A549 (cell line): Measurements from ENCODE around the gene MAPK11. TPM values are rescaled to one million over a fixed set of nuclear protein-coding genes. Genes with fewer than 3 reads are reported as not detected.

ENCODE experiments used
- ATAC-seq, 2 experiments: fragments of 200-7000 bp in 1 of 2; fragments of >200 bp in 1 of 2; cut with Nextera tagmentation in 1 of 2; cut with Tn5 transposase in 1 of 2; 3 replicates each; pipeline versions ENCODE4 v1.8.0 to v1.9.1; 2018 to 2020; ENCODE audit warnings: mild to moderate bottlenecking in 1 of 2, moderate library complexity in 1 of 2
- CTCF ChIA-PET: fragments of 300-600 bp; sonication (Branson Sonifier 250); formaldehyde crosslinking; extraction: SDS; loops from one replicate; lab custom pipeline; 2021; ENCODE audit warnings: antibody characterized with exemption, inconsistent platforms; lab: Yijun Ruan, JAX
- POLR2A ChIA-PET: fragments of 350-600 bp; formaldehyde crosslinking; extraction: SDS; loops from one replicate; lab custom pipeline; 2021; ENCODE audit warnings: antibody characterized with exemption, inconsistent platforms; lab: Yijun Ruan, JAX
- DNase-seq, 2 experiments: peaks; one replicate each; pipeline versions ENCODE4 v3.0.0 to v3.0.0-alpha.2; 2011 to 2016; ENCODE audit warnings: low read depth in 1 of 2, low spot score in 1 of 2
- FAIRE-seq: peaks from 2 replicates; lab custom pipeline; 2011; peaks lifted over from hg19 to GRCh38; lab: Jason Lieb, UNC
- H3K27ac ChIP-seq, 2 experiments: fragments of >200 bp; sonication (Bioruptor Twin); formaldehyde crosslinking; 3 replicates each; pipeline ENCODE4 v1.5.1; 2016 to 2017
- H3K4me1 ChIP-seq: fragments of >200 bp; sonication (Bioruptor Twin); formaldehyde crosslinking; 3 replicates; pipeline ENCODE4 v1.6.1; 2016
- H3K4me2 ChIP-seq: fragments of >200 bp; sonication (Bioruptor Twin); formaldehyde crosslinking; 3 replicates; pipeline ENCODE4 v1.6.1; 2016
- H3K4me3 ChIP-seq: fragments of >200 bp; sonication (Bioruptor Twin); formaldehyde crosslinking; 3 replicates; pipeline ENCODE4 v1.5.1; 2016
- H3K9me3 ChIP-seq: fragments of >200 bp; sonication (Bioruptor Twin); formaldehyde crosslinking; 3 replicates; pipeline ENCODE4 v1.6.1; 2016
- BHLHE40 ChIP-seq: IDR thresholded peaks from 2 replicates; pipeline ENCODE4 v1.6.1; 2012; ENCODE audit warnings: low read depth, low read length, inconsistent platforms
- CBX8 ChIP-seq: fragments of 200-600 bp; sonication (generic); IDR thresholded peaks from 2 replicates; pipeline ENCODE4 v1.6.1; 2016
- CEBPB ChIP-seq, 2 experiments: fragments of >200 bp in 1 of 2; sonication (Bioruptor Twin) in 1 of 2; formaldehyde crosslinking in 1 of 2; IDR thresholded peaks; 2 replicates each; pipeline ENCODE4 v1.6.1; 2012 to 2016
- CHD4 ChIP-seq: fragments of 200-600 bp; sonication (generic); IDR thresholded peaks from 2 replicates; pipeline ENCODE4 v1.6.1; 2016; ENCODE audit warnings: antibody characterized with exemption, mild to moderate bottlenecking, borderline replicate concordance
- EHMT2 ChIP-seq: fragments of 200-600 bp; sonication (generic); IDR thresholded peaks from 2 replicates; pipeline ENCODE4 v1.6.1; 2016; ENCODE audit warnings: antibody characterized with exemption, low read depth, mild to moderate bottlenecking, moderate library complexity
- EP300 ChIP-seq, 2 experiments: fragments of >200 bp; sonication (Bioruptor Twin); formaldehyde crosslinking; IDR thresholded peaks; 2 replicates in 1 of 2; 3 replicates in 1 of 2; pipeline ENCODE4 v1.6.1; 2016 to 2017
- FOSB ChIP-seq: fragments of 250-450 bp; sonication (Bioruptor Pico); IDR thresholded peaks from 2 replicates; pipeline ENCODE4 v1.5.0; 2020; ENCODE audit warnings: mild to moderate bottlenecking, moderate library complexity
- FOSL2 ChIP-seq, 2 experiments: fragments of 450-650 bp in 1 of 2; fragments of >200 bp in 1 of 2; sonication (Bioruptor Twin) in 1 of 2; formaldehyde crosslinking; IDR thresholded peaks; 2 replicates each; pipeline versions ENCODE4 v1.5.0 to v1.6.1; 2016 to 2020; ENCODE audit warnings: mild to moderate bottlenecking in 1 of 2, moderate library complexity in 1 of 2
- FOXS1 ChIP-seq: fragments of 250-450 bp; sonication (Bioruptor Pico); IDR thresholded peaks from 2 replicates; pipeline ENCODE4 v1.5.0; 2020; ENCODE audit warnings: mild to moderate bottlenecking, moderate library complexity
- GATA3 ChIP-seq: IDR thresholded peaks from 2 replicates; pipeline ENCODE4 v1.6.1; 2012; ENCODE audit warnings: borderline replicate concordance
- HOXB5 ChIP-seq: fragments of 250-450 bp; sonication (Bioruptor Pico); IDR thresholded peaks from 2 replicates; pipeline ENCODE4 v1.5.0; 2020; ENCODE audit warnings: mild to moderate bottlenecking, moderate library complexity
- JUN ChIP-seq, 2 experiments: fragments of >200 bp; sonication (Bioruptor Twin); formaldehyde crosslinking; IDR thresholded peaks; 2 replicates in 1 of 2; 3 replicates in 1 of 2; pipeline ENCODE4 v1.6.1; 2016 to 2017
- KDM5A ChIP-seq: fragments of 200-600 bp; sonication (generic); IDR thresholded peaks from 2 replicates; pipeline ENCODE4 v1.6.1; 2016; ENCODE audit warnings: antibody characterized with exemption, mild to moderate bottlenecking
- MAFK ChIP-seq: fragments of 450-650 bp; IDR thresholded peaks from 2 replicates; pipeline ENCODE4 v1.6.1; 2014; ENCODE audit not compliant: partially characterized antibody
- MYC ChIP-seq: IDR thresholded peaks from 2 replicates; pipeline ENCODE4 v1.6.1; 2012; ENCODE audit warnings: mild to moderate bottlenecking, inconsistent platforms, low read length, improper control_type of control experiment, borderline replicate concordance
- NFE2L2 ChIP-seq: fragments of 150-350 bp; conservative IDR thresholded peaks from 2 replicates; pipeline ENCODE4 v1.6.1; 2014; ENCODE audit warnings: low read length
- NPAS2 ChIP-seq: fragments of 250-450 bp; sonication (Bioruptor Pico); IDR thresholded peaks from 2 replicates; pipeline ENCODE4 v1.8.0; 2022; ENCODE audit warnings: mild to moderate bottlenecking, moderate library complexity, borderline replicate concordance
- NR3C1 ChIP-seq: fragments of >200 bp; sonication (Bioruptor Twin); formaldehyde crosslinking; IDR thresholded peaks from 3 replicates; pipeline ENCODE4 v1.6.1; 2017
- PHF8 ChIP-seq: fragments of 200-600 bp; sonication (generic); IDR thresholded peaks from 2 replicates; pipeline ENCODE4 v1.6.1; 2016; ENCODE audit warnings: low read depth, mild to moderate bottlenecking, antibody characterized with exemption, moderate library complexity, borderline replicate concordance
- POLR2AphosphoS2 ChIP-seq: conservative IDR thresholded peaks from 2 replicates; pipeline ENCODE4 v1.6.1; 2012; ENCODE audit warnings: low read length, improper control_type of control experiment, inconsistent platforms
- RAD21 ChIP-seq, 2 experiments: fragments of >200 bp in 1 of 2; sonication (Bioruptor Twin) in 1 of 2; formaldehyde crosslinking in 1 of 2; IDR thresholded peaks in 1 of 2; conservative IDR thresholded peaks in 1 of 2; 2 replicates in 1 of 2; 3 replicates in 1 of 2; pipeline ENCODE4 v1.6.1; 2012 to 2018; ENCODE audit warnings: inconsistent platforms in 1 of 2
- RARB ChIP-seq: fragments of 250-450 bp; sonication (Bioruptor Pico); IDR thresholded peaks from 2 replicates; pipeline ENCODE4 v1.8.0; 2021; ENCODE audit warnings: mild to moderate bottlenecking, moderate library complexity
- RFX5 ChIP-seq: fragments of 450-650 bp; IDR thresholded peaks from 2 replicates; pipeline ENCODE4 v1.7.1; 2014; ENCODE audit warnings: antibody characterized with exemption, mild to moderate bottlenecking, moderate library complexity
- RNF2 ChIP-seq: fragments of 200-600 bp; sonication (generic); IDR thresholded peaks from 2 replicates; pipeline ENCODE4 v1.6.1; 2016; ENCODE audit warnings: low read depth, mild to moderate bottlenecking, antibody characterized with exemption, moderate library complexity, borderline replicate concordance
- SREBF2 ChIP-seq: fragments of 450-650 bp; IDR thresholded peaks from 2 replicates; pipeline ENCODE4 v1.6.1; 2014; ENCODE audit warnings: mild to moderate bottlenecking, moderate library complexity
- ZC3H11A ChIP-seq: fragments of 450-650 bp; IDR thresholded peaks from 2 replicates; pipeline ENCODE4 v1.6.1; 2014; ENCODE audit warnings: antibody characterized with exemption, mild to moderate bottlenecking
- ZNF302 ChIP-seq: fragments of 250-450 bp; sonication (Bioruptor Pico); IDR thresholded peaks from 2 replicates; pipeline ENCODE4 v1.9.0; 2021; ENCODE audit warnings: inconsistent platforms, mild to moderate bottlenecking, moderate library complexity
- ZSCAN20 ChIP-seq: fragments of 250-450 bp; sonication (Bioruptor Pico); IDR thresholded peaks from 2 replicates; pipeline ENCODE4 v1.8.0; 2022; ENCODE audit warnings: mild to moderate bottlenecking, moderate library complexity
- WGBS: methylation state at CpG from one replicate; pipeline ENCODE4 v1.1.6; 2017; ENCODE audit errors: missing lambda C conversion rate; 5-methylcytosine and 5-hydroxymethylcytosine counted together
- polyA plus RNA-seq, 4 experiments: library from polyadenylated mRNA; depleted of rRNA in 3 of 4; stranded (reverse); fragments of >200 nt; fragmentation: RNase III in 1 of 4; extraction: RNeasy Plus Mini Kit Qiagen cat#74134 plus additional on column Dnase treatment in 1 of 4; gene quantifications; 2 replicates in 3 of 4; 3 replicates in 1 of 4; pipeline ENCODE4 v1.2.3, GENCODE V29; 2011 to 2017
- TF ChIP-seq, protein P1 (sequence below): fragments of >200 bp; sonication (Bioruptor Twin); formaldehyde crosslinking; IDR thresholded peaks from 3 replicates; pipeline ENCODE4 v1.5.1; 2016
- TF ChIP-seq, protein P2 (sequence below): fragments of >200 bp; sonication (Bioruptor Twin); formaldehyde crosslinking; IDR thresholded peaks from 2 replicates; pipeline ENCODE4 v1.6.1; 2016
- TF ChIP-seq, protein P3 (sequence below): IDR thresholded peaks from 2 replicates; pipeline ENCODE4 v1.6.1; 2012; ENCODE audit warnings: low read depth, borderline replicate concordance

MAPK11 gene
- polyA plus RNA-seq, 2 of the 4 experiments (the other 2 are of a cell fraction), result 1.6 to 5.5 TPM

DNA sequence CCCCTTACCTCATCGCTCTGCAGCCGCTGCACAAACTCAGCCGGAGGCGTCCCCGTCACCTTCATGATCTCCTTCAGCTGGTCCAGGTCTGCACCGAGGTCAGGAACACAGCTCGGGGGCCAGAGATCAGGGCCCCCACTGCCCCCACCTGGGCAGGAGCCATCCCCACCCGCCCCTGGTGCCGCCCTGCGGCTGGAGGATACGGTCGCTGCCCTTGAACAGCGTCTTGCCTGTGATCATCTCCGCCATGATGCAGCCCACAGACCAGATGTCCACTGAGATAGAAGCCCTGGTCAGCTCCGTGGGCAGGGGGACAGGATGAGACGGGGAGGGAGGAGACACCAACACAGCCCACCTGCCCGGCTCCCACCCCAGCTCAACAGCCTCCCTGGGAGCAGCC lies 14.6 kb downstream of the MAPK11 start:
- POLR2A ChIA-PET, result interaction anchor here (0.5 kb wide), 1 partner anchor 209 kb away, joined by 3 read pairs; no protein-coding TSS in a partner anchor
- no peak for FAIRE-seq
- no peak for ATAC-seq
- 96% methylated on average over 10 of the region's 17 CpGs for WGBS
- no peak for DNase-seq
- no peak overlapping the region for H3K27ac ChIP-seq
- CTCF ChIA-PET, result interaction anchor here (0.8 to 2.4 kb wide), 4 partner anchors 12 to 270 kb away, joined by 3 to 11 read pairs (median 4); partner anchors contain the start of gene SCO2
- TF ChIP-seq JUN (IDR thresholded peaks at IDR 0.05) (no peak), MAFK (no peak), ZSCAN20 (no peak), CEBPB (IDR thresholded peaks at IDR 0.05) (no peak), SREBF2 (no peak), CBX8 (no peak), NR3C1 (no peak), EHMT2 (no peak), ZNF302 (CRISPR knock-in tag) (no peak), EP300 (IDR thresholded peaks at IDR 0.05) (no peak), CHD4 (no peak), NPAS2 (no peak), RAD21 (conservative IDR thresholded peaks at IDR 0.05 in 1 of 2, IDR thresholded peaks at IDR 0.05 in 1 of 2) (no peak), NFE2L2 (no peak), BHLHE40 (no peak), RNF2 (no peak)
- TF ChIP-seq, protein P1, sequence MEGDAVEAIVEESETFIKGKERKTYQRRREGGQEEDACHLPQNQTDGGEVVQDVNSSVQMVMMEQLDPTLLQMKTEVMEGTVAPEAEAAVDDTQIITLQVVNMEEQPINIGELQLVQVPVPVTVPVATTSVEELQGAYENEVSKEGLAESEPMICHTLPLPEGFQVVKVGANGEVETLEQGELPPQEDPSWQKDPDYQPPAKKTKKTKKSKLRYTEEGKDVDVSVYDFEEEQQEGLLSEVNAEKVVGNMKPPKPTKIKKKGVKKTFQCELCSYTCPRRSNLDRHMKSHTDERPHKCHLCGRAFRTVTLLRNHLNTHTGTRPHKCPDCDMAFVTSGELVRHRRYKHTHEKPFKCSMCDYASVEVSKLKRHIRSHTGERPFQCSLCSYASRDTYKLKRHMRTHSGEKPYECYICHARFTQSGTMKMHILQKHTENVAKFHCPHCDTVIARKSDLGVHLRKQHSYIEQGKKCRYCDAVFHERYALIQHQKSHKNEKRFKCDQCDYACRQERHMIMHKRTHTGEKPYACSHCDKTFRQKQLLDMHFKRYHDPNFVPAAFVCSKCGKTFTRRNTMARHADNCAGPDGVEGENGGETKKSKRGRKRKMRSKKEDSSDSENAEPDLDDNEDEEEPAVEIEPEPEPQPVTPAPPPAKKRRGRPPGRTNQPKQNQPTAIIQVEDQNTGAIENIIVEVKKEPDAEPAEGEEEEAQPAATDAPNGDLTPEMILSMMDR, result no peak
- peaks cover 12% of the 10 kb centered on the region; the same call in 2 of the 3 replicates for H3K4me1 ChIP-seq
- H3K9me3 ChIP-seq, result no peaks in the 10 kb centered on the region
- H3K4me2 ChIP-seq, result no peak overlapping the region
- no peak overlapping the region for H3K4me3 ChIP-seq

DNA sequence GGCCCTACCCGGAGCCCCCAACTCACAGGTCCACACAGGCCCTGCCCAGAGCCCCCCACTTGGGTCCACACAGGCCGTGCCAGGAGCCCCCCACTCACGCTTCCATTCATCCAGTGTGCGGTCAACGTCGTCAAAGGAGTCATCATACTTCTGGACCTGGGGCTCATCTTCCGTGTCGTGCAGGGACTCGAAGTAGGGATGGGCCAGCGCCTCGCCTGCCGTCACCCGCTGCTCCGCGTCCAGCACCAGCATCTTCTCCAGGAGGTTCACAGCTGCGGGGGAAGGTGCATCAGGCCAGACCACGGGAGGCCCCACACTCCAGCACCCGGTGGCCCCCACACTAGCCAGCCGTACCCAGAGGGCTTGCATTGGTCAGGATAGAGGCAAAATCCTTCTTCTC lies 15.1 kb downstream of the MAPK11 start:
- ATAC-seq (no peak), DNase-seq (no peak), FAIRE-seq (no peak)
- H3K9me3 ChIP-seq, result no peaks in the 10 kb centered on the region
- H3K27ac ChIP-seq, result no peak overlapping the region
- H3K4me3 ChIP-seq, result no peak overlapping the region
- WGBS, result 90% methylated on average over 8 of the region's 19 CpGs
- ChIA-PET CTCF (interaction anchor here (0.7 to 2.4 kb wide), 4 partner anchors 14 to 271 kb away, joined by 4 to 11 read pairs (median 4); partner anchors contain the start of gene SCO2), POLR2A (no interaction called here)
- H3K4me2 ChIP-seq, result no peak overlapping the region
- no peak for TF ChIP-seq SREBF2
- no peak for TF ChIP-seq HOXB5 (CRISPR knock-in tag)
- TF ChIP-seq RAD21 (conservative IDR thresholded peaks at IDR 0.05 in 1 of 2, IDR thresholded peaks at IDR 0.05 in 1 of 2), result no peak
- no peak for TF ChIP-seq MYC
- no peak for TF ChIP-seq RFX5
- TF ChIP-seq, protein P2, sequence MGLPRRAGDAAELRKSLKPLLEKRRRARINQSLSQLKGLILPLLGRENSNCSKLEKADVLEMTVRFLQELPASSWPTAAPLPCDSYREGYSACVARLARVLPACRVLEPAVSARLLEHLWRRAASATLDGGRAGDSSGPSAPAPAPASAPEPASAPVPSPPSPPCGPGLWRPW, result no peak
- TF ChIP-seq RARB (CRISPR knock-in tag), result no peak
- no peak for TF ChIP-seq PHF8
- peaks cover 15% of the 10 kb centered on the region; the same call in 2 of the 3 replicates for H3K4me1 ChIP-seq

DNA sequence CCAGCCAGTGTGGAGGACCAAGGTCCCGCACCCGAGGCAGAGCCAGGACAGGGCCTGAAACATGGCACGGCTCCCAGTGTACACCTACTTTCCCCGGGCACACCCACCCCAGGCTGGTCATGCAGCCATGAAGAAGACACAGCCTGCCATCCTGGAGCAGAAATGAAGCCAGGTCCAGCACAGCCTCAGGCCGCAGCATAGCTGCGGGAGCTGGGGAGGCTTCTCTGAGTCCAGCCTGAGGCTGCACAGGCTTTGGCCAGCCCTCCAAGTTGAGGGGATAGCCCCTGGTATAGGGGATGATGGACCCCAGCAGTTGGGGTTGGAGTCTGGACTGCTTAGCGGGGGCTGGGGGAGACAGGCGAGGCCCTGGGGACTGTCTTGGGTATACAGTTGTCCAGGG lies 16.2 kb downstream of the MAPK11 start:
- POLR2A ChIA-PET, result no interaction called here
- TF ChIP-seq POLR2AphosphoS2 (no peak), EHMT2 (no peak), FOXS1 (no peak), GATA3 (no peak), FOSB (CRISPR knock-in tag) (no peak), ZC3H11A (no peak), KDM5A (no peak), FOSL2 (IDR thresholded peaks at IDR 0.05) (no peak), FOSL2 (CRISPR knock-in tag; IDR thresholded peaks at IDR 0.05) (no peak)
- TF ChIP-seq, protein P3, sequence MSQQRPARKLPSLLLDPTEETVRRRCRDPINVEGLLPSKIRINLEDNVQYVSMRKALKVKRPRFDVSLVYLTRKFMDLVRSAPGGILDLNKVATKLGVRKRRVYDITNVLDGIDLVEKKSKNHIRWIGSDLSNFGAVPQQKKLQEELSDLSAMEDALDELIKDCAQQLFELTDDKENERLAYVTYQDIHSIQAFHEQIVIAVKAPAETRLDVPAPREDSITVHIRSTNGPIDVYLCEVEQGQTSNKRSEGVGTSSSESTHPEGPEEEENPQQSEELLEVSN, result no peak
- TF ChIP-seq, all 56 proteins: peak for 0
- H3K4me1 ChIP-seq, result peaks cover 12% of the 10 kb centered on the region; the same call in 2 of the 3 replicates
- no peak overlapping the region for H3K4me3 ChIP-seq
- ATAC-seq (no peak), DNase-seq (no peak), FAIRE-seq (no peak)
- CTCF ChIA-PET, result interaction anchor here (1.4 to 5.6 kb wide), 3 partner anchors 71 to 229 kb away, joined by 3 to 74 read pairs (median 50); partner anchors contain the start of gene DENND6B
- H3K9me3 ChIP-seq, result no peaks in the 10 kb centered on the region
- H3K4me2 ChIP-seq, result no peak overlapping the region
- WGBS, result no CpG with 5 or more reads among the region's 8 CpGs
- no peak overlapping the region for H3K27ac ChIP-seq
